Epithelial cell of esophagus (primary cell): ENCODE data around the gene EXT2.

Source experiments
- DNase-seq: peaks from one replicate; pipeline ENCODE4 v3.0.0; 2010; ENCODE audit warnings: low read depth
- H3K4me3 ChIP-seq: 2 replicates; pipeline ENCODE4 v1.5.1; 2011; ENCODE audit warnings: mild to moderate bottlenecking, low read length, control low read depth
- TF ChIP-seq, protein P1 (sequence below): IDR thresholded peaks from 2 replicates; pipeline ENCODE4 v1.5.1; 2011; ENCODE audit warnings: low read depth, mild to moderate bottlenecking, low read length, control low read depth, inconsistent platforms; ENCODE audit not compliant: insufficient read depth; ENCODE audit errors: missing control alignments

Gene EXT2

DNA sequence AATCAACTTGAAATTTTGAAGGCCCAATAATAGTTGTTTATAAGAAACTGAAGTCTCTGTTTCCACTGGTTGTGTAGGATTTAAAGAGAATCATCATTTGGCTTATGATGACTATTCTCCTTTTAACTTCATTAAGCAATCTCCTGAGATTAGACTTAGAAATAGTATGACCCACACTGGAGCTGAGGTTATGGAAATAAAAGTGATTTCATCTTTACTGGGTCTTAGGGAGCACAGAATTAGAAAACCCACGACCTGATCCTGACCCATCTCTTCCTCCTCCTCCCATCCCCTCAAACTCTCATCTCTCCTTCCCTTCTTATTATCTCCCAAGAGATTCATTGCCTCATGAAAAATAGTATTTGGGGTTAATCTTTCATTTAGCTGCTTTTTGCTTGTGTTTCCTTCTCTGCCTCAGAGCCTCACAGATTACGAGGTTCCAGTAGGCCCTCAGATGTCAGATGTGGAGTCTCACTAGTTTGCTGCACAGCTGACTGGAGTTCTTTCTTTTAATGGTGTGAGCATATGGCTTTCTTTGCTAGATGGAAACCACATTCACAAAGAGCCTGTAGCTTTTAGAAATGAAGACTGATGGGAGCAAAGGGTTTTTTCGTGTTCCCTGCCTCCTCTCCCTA, 129.5 kb downstream of the EXT2 start:
- no peak for DNase-seq
- H3K4me3 ChIP-seq, result no peak overlapping the region
- TF ChIP-seq, protein P1, sequence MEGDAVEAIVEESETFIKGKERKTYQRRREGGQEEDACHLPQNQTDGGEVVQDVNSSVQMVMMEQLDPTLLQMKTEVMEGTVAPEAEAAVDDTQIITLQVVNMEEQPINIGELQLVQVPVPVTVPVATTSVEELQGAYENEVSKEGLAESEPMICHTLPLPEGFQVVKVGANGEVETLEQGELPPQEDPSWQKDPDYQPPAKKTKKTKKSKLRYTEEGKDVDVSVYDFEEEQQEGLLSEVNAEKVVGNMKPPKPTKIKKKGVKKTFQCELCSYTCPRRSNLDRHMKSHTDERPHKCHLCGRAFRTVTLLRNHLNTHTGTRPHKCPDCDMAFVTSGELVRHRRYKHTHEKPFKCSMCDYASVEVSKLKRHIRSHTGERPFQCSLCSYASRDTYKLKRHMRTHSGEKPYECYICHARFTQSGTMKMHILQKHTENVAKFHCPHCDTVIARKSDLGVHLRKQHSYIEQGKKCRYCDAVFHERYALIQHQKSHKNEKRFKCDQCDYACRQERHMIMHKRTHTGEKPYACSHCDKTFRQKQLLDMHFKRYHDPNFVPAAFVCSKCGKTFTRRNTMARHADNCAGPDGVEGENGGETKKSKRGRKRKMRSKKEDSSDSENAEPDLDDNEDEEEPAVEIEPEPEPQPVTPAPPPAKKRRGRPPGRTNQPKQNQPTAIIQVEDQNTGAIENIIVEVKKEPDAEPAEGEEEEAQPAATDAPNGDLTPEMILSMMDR, result no peak

DNA sequence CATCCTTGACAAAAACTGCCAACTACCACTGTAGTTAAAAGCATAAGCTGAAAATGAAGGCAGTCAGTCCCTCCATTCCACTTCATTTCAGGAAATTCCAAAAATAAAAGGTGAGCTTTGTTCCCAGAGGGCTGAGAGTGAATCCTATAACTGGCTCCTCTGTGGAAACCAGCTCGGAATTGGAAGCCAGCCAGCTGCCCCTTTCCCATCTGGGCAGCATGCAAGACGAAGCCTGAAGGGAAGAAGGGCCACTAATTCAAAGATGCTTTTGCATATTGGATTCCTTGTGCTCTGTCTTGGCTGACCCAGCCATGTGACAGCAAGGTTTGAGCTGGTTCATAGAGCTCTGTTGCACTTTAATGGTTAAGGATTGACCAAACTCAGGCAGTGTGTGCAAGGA, 131.0 kb downstream of the EXT2 start:
- TF ChIP-seq, protein P1, result no peak
- no peak for DNase-seq
- no peak overlapping the region for H3K4me3 ChIP-seq

DNA sequence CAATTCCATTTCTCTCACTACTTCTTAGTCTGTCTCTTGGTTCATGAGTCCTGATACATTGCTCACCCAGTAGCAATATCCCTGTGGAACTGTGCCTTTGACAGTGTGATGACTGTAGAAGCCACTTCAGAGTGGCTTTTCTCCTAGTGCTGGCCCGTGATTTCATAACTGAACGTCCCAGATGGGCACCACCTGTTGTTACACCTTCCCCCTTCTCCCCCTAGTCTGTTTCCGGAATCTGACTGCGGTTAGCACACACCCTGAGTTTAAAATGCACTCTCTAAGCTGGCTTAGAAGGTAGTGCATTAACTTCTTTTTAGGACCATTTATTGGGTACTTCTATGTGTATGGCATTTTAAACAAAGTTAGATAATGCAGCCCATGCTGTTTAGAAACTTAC, 131.5 kb downstream of the EXT2 start:
- TF ChIP-seq, protein P1, result no peak
- DNase-seq, result no peak
- no peak overlapping the region for H3K4me3 ChIP-seq

DNA sequence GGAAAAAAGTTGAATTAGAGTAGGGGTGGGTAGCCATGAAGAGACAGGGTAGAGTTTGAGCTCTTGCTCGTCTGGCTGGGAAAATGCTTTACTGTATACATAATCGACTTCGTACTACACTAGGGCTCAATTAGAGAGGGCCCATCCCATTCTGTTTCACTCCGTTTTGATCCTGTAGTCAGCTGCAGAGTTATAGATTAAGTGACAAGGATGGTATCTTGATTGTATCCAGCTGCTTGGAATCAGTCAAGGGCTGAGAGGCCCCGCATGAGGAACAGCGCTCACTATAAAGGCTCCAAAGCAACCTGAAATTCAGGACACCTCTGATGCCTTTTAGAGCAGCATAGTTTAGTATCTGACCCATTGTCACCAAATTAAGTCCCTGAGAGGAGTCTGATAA, 132.9 kb downstream of the EXT2 start:
- DNase-seq, result no peak
- H3K4me3 ChIP-seq, result no peak overlapping the region
- TF ChIP-seq, protein P1, result no peak

DNA sequence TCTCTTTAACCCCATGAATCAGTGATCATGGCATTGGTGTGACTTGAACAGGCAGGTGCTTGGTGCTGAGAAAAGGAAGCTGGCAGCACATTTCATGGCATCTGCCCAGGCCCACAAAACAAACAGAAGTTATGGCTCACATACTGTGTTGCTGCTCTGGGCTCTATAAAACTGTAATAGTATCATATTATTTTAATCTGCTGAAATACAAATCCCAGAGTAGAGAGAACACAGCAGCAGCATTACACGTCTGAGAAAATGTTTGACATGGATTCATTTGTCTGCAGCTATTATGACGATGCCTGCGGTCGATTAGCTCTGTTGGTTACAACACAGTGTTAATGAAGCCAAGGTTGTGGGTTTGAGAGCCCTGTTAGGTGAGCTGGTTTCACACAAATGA, 133.6 kb downstream of the EXT2 start:
- no peak overlapping the region for H3K4me3 ChIP-seq
- DNase-seq, result peak; percentile 3

DNA sequence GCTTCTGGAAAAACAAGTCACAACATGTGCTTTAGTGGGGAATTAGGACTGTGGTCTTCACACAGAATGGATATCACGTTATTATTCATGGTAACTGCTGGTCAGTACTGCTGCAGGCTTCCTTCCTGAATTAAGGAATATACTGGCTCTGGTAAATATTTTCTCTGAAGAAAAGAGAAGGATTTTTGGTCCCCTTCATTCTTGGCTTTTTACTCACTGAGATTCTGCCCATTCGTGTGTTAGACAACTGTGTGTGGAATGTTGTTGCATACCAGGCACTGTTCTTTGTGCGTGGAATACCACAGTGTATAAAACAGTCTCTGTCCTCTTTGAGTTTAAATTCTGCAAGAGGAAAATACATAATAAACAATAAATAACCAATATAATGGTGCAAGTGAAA, 134.1 kb downstream of the EXT2 start:
- no peak for DNase-seq
- H3K4me3 ChIP-seq, result no peak overlapping the region
- TF ChIP-seq, protein P1, result no peak

More for the DNA sequence above, 133.6 kb downstream of the EXT2 start:
- TF ChIP-seq, protein P1, result no peak

DNA sequence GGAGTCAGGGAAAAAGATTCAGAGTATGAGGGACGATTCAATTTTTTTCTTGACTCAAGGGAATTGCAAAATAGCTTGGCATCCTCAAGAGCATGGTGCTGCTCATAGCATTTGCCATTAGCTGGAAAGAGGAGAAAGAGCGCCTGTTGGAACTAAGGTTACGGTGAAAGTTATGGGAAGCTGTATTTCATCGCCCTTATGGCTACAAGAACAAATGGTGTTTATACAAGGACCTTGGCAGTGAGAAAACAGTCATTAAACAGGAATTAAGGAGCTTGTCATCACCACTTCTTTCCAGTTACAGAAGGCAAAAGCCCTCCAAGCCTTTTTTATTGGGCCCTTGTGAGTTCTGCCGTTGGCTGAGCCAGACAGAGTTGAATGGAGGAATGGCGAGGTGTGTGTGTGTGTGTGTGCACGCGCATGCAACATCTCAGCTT, 140.3 kb downstream of the EXT2 start:
- no peak overlapping the region for H3K4me3 ChIP-seq
- TF ChIP-seq, protein P1, result no peak
- DNase-seq, result no peak
